Measurements from ENCODE around the gene LTB4R. TPM values are rescaled to one million over a fixed set of nuclear protein-coding genes. Genes with fewer than 3 reads are reported as not detected.

The LTB4R gene
- total and polyA plus RNA-seq, 2 donors (not counting 1 experiment from before 2014, with no cell fraction given): 0.62 to 0.66 TPM

DNA sequence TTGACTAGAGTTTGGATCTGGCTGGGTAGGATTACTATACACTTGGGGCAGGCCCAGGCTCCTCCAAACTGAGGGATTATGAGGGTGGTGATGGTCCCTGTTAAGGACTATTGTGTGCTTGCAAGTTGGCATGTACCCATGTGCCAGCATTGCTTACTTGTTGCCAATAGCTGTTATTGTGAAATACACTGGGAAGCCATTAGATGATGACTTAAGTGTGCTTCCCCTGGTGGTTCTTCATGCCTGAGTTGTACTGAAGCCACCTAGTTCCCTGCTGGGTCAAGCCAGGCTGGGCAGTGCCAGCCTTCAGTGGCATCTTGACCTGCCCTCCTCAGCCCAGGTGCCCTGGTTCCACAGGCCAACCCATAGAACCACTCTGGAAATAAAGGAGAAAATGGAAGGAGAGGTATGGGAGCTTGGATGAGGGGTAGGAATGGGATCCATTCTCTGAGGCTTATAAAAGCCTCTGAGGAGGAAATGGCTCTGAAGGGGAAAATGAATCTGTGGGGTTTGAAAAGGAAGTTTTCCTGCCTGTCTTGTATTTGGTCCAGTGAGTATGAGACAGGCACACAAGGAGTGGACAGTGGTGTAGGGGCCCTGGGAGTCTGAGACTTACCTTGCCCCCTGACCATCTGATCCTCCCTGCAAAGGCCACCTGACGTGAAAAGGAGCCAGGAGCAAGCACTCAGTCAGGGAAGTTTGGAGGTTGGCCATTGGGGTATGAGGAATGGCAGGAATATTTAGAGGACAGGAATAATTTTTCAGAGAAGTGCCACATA lies 724 bp downstream of the LTB4R start:
- peak in 1 of 2 donors; percentile 29 for DNase-seq (ENCODE audit: low read depth in 2 of 2)
- Histone ChIP-seq H3K79me2 (ENCODE audit: control insufficient read depth, insufficient read depth, low read length) (no peaks in the 10 kb centered on the region), H3K4me2 (ENCODE audit: extremely low read depth, insufficient read depth, low read length) (no peak overlapping the region), H3K4me3 (replicated peaks in 1 of 4; ENCODE audit: control extremely low read depth in 1 of 4, insufficient read depth in 1 of 4, low read depth in 3 of 4, low read length in 4 of 4) (no peak overlapping the region), H3K36me3 (ENCODE audit: control insufficient read depth, insufficient read depth, low read length) (peaks cover 2% of the 10 kb centered on the region), H2AFZ (ENCODE audit: low read length) (no peak overlapping the region), H3K27me3 (ENCODE audit: control insufficient read depth, insufficient read depth, low read length) (no peaks in the 10 kb centered on the region), H4K20me1 (ENCODE audit: control insufficient read depth, extremely low read depth, insufficient read depth, low read length) (no peaks in the 10 kb centered on the region), H3K9me3 (ENCODE audit: control insufficient read depth, insufficient read depth, low read depth, low read length) (no peaks in the 10 kb centered on the region), H3K9ac (ENCODE audit: insufficient read depth, low read length) (no peak overlapping the region), H3K27ac (ENCODE audit: insufficient read depth, low read length) (no peak overlapping the region), H3K4me1 (ENCODE audit: control insufficient read depth, extremely low read depth, insufficient read depth, low read length) (peaks cover 13% of the 10 kb centered on the region)
- TF ChIP-seq EZH2 (IDR thresholded peaks at IDR 0.05; ENCODE audit: low read length, missing control alignments): no peak
- TF ChIP-seq, protein P1, sequence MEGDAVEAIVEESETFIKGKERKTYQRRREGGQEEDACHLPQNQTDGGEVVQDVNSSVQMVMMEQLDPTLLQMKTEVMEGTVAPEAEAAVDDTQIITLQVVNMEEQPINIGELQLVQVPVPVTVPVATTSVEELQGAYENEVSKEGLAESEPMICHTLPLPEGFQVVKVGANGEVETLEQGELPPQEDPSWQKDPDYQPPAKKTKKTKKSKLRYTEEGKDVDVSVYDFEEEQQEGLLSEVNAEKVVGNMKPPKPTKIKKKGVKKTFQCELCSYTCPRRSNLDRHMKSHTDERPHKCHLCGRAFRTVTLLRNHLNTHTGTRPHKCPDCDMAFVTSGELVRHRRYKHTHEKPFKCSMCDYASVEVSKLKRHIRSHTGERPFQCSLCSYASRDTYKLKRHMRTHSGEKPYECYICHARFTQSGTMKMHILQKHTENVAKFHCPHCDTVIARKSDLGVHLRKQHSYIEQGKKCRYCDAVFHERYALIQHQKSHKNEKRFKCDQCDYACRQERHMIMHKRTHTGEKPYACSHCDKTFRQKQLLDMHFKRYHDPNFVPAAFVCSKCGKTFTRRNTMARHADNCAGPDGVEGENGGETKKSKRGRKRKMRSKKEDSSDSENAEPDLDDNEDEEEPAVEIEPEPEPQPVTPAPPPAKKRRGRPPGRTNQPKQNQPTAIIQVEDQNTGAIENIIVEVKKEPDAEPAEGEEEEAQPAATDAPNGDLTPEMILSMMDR (conservative IDR thresholded peaks at IDR 0.05 in 1 of 2, IDR thresholded peaks at IDR 0.05 in 1 of 2; ENCODE audit: low read depth in 1 of 2, low read length in 2 of 2): no peak

- no peak overlapping the region for H3K4me2 ChIP-seq (ENCODE audit: extremely low read depth, insufficient read depth, low read length)
- peak in 1 of 2 donors; percentile 34 for DNase-seq (ENCODE audit: low read depth in 2 of 2)
- H2AFZ ChIP-seq (ENCODE audit: low read length): no peak overlapping the region
- no peak overlapping the region for H3K4me3 ChIP-seq (replicated peaks in 1 of 4; ENCODE audit: control extremely low read depth in 1 of 4, insufficient read depth in 1 of 4, low read depth in 3 of 4, low read length in 4 of 4)
- H3K27ac ChIP-seq (ENCODE audit: insufficient read depth, low read length): no peak overlapping the region
- H3K9me3 ChIP-seq (ENCODE audit: control insufficient read depth, insufficient read depth, low read depth, low read length): no peaks in the 10 kb centered on the region
- H4K20me1 ChIP-seq (ENCODE audit: control insufficient read depth, extremely low read depth, insufficient read depth, low read length): no peaks in the 10 kb centered on the region
- no peaks in the 10 kb centered on the region for H3K27me3 ChIP-seq (ENCODE audit: control insufficient read depth, insufficient read depth, low read length)
- no peaks in the 10 kb centered on the region for H3K36me3 ChIP-seq (ENCODE audit: control insufficient read depth, insufficient read depth, low read length)
- no peak overlapping the region for H3K9ac ChIP-seq (ENCODE audit: insufficient read depth, low read length)
- peaks cover 16% of the 10 kb centered on the region for H3K4me1 ChIP-seq (ENCODE audit: control insufficient read depth, extremely low read depth, insufficient read depth, low read length)
- TF ChIP-seq EZH2 (IDR thresholded peaks at IDR 0.05; ENCODE audit: low read length, missing control alignments): no peak
- TF ChIP-seq, protein P1 (conservative IDR thresholded peaks at IDR 0.05 in 1 of 2, IDR thresholded peaks at IDR 0.05 in 1 of 2; ENCODE audit: low read depth in 1 of 2, low read length in 2 of 2): no peak
- no peaks in the 10 kb centered on the region for H3K79me2 ChIP-seq (ENCODE audit: control insufficient read depth, insufficient read depth, low read length)
Measured at GRCh38 chr14:24312736-24313507, 1.6 kb downstream of the LTB4R start.

- no peak overlapping the region for H3K9ac ChIP-seq (ENCODE audit: insufficient read depth, low read length)
- peaks cover 16% of the 10 kb centered on the region for H3K4me1 ChIP-seq (ENCODE audit: control insufficient read depth, extremely low read depth, insufficient read depth, low read length)
- no peak for TF ChIP-seq EZH2 (IDR thresholded peaks at IDR 0.05; ENCODE audit: low read length, missing control alignments)
- TF ChIP-seq, protein P1 (conservative IDR thresholded peaks at IDR 0.05 in 1 of 2, IDR thresholded peaks at IDR 0.05 in 1 of 2; ENCODE audit: low read depth in 1 of 2, low read length in 2 of 2): no peak
- no peak overlapping the region for H3K4me2 ChIP-seq (ENCODE audit: extremely low read depth, insufficient read depth, low read length)
- H3K36me3 ChIP-seq (ENCODE audit: control insufficient read depth, insufficient read depth, low read length): no peaks in the 10 kb centered on the region
- H4K20me1 ChIP-seq (ENCODE audit: control insufficient read depth, extremely low read depth, insufficient read depth, low read length): no peaks in the 10 kb centered on the region
- no peak overlapping the region for H2AFZ ChIP-seq (ENCODE audit: low read length)
- H3K27ac ChIP-seq (ENCODE audit: insufficient read depth, low read length): no peak overlapping the region
- H3K9me3 ChIP-seq (ENCODE audit: control insufficient read depth, insufficient read depth, low read depth, low read length): no peaks in the 10 kb centered on the region
- H3K4me3 ChIP-seq (replicated peaks in 1 of 4; ENCODE audit: control extremely low read depth in 1 of 4, insufficient read depth in 1 of 4, low read depth in 3 of 4, low read length in 4 of 4): no peak overlapping the region
- H3K27me3 ChIP-seq (ENCODE audit: control insufficient read depth, insufficient read depth, low read length): peaks cover 7% of the 10 kb centered on the region
- no peak for DNase-seq (ENCODE audit: low read depth in 2 of 2)
- no peaks in the 10 kb centered on the region for H3K79me2 ChIP-seq (ENCODE audit: control insufficient read depth, insufficient read depth, low read length)
Measured at GRCh38 chr14:24313913-24314312, 2.6 kb downstream of the LTB4R start.

Data from fibroblast of lung (primary cell).